Stimulated activated CD8-positive, alpha-beta memory T cell treated with anti-CD3 and anti-CD28 coated beads, Interleukin-4, amount 100 ng/mL, for 4 hours (primary cell): Measurements from ENCODE around the gene PARVA.

Experiments
- DNase-seq, 2 donors: peaks; one replicate each; pipeline ENCODE4 v3.0.0-alpha.2; 2020; ENCODE audit warnings: low read depth in 2 of 2, low spot score in 1 of 2

PARVA gene

DNA sequence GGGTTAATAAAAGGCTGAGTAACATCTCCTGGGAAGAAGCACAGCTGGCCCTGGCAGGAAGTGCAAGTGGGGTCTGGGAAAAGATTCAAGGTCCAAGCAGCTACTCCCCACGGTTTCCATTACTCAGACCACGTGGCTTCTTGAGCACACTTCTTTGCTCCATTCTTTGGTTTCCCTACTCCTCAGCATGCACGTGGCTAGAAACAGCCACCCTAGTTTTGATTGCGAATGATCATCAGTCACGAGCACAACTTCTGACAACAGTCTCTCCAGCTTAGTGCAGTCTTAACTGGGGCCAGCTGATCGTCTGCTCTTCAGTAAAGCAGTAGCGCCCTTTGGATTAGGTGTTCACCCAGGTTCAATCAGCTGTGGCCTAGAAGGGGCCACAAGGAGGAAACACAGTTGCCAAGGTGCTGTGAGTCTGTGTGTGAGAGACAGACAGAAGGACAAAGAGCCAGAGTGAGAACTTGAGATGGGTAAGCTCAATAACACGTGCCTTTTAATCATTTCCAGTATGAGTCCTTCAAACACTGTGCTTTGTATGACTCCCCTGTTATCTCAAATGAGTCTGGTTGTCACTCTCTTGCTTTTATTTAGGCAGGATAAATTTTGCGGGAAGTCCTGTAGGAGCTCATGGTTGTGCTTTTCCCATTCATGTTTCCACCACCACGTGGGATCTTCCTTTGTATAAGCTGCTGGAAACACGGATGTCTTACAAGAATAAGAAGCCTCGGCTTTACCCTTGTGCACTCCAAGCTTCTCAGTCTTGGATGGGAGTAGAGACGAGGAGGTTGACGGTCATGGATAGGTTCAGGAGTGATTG lies 901 bp upstream of the PARVA start:
- DNase-seq = no peak

DNA sequence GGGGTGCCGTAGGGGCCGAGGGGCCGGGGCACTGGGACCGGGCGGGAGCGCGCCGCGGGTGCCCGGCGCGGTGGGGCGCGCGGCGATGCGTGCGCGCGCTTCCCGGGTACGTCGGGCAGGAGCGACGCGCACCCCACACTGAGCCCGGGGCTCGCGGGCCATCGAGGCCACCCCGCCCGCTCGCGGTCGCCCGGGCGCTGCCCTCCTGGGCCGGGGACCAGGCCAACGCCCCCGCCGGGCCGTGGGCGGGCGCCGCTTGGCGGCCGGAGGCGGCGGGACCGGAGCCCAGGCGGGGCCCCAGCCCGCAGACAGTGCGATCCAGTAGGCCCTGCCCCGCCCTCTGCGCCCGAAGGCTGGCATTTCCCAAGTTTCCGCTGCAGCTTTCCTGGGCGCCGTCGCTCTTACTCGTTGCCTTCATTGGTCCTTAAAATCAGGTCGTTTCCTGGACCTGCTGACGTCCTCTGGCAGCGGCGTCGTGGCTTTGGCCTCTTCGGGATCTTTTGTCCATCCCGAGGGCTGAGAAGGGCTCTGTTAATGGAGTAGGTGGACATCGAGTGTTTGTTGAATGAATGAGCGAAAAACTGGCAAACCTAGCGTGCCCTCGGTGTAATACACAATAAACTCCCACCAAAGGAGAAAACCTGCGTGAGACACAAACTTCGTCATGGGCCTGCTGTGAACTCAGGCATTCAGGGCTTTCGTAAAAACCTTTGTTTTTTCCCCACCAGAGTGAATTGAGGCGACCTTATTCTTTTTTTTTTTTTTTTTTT lies 638 bp downstream of the PARVA start:
- no peak for DNase-seq

DNA sequence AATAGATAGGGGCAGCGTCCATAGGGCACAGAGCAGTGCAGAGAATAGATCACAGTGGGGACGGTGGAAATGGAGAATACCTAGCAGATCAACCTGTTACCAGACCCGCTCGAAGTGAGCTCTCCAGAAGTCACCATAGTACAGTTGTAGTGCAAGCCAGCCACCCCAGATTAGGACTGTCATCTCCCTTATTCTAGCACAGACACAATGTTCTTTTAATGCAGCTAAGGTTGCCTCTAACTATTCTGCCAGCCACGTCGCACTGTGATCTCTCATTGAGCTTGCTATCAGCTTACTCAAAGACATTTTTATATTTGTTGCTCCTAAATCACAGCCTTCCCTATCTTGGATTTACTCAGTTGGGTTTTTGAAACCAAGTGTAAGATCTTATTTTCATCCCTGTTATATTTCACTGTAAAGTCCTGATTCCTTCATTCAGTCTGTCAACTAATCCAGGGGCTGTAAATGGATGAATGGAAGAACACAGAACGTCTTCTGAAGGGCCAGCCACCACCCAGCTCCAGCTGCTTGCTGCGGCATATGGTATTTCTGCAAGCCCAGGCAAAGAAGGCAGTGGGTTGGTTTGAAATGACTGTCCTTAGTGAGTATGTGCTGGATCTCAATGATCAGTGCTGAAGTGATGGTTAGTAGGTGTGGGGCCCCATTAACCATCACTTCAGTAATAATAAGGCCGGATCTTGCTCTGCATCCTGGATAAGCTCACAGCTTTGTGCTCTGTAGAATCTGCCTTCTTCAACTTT lies 3.4 kb downstream of the PARVA start:
- no peak for DNase-seq

DNA sequence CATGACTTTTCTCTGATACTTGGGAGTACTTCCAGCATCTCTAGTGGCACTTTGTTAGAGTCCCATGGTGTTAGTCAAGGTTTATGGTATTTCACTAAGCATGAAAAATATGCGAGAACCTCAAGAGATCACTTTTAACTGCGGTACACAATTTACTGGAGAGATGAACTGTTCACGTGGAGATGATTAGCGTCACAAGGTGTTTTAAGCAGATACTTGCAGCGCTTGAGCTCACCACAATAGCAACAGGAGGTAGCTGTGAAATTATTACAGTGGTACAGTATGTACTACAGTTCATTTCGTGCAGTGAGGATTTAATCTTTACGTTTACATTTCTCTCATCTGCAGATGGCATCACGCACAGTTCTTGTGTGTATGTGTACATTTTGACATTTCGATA lies 4.5 kb downstream of the PARVA start:
- no peak for DNase-seq

DNA sequence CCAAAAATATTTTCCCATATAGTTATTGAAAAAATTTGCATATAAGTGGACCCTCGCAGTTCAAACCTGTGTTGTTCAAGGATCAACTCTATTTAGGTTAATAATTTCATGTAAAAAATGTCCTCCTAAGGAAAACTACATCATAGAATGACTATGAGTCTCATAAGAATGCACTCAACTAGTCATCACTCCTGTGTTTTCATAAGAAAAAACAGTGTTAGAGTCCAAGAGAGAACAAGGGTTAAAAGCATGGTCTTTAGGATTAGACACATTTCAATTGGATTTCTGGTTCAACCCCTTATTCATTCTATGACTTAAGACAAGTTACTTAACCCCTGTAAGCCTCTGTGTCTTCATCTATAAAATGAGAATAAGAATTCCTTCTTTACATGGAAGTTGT lies 5.1 kb downstream of the PARVA start:
- DNase-seq = no peak

DNA sequence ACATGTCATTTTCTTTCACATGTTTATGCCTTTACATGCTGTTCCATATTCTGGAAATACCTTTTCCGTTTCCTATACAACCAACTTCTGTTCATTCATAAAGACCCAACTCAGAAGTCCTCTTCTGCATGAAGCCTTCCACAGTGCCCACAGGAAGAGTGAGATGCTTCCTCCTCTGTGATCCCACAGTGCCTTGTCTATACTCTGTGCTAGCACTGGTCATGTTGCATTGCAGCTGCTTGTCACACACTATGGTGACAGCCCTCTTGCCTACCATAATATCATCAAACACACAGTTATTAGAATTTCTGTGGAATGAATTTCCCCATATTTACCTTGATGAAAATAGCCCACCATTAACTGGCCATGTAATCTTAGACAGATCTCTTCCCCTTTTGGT lies 8.9 kb downstream of the PARVA start:
- DNase-seq = no peak

DNA sequence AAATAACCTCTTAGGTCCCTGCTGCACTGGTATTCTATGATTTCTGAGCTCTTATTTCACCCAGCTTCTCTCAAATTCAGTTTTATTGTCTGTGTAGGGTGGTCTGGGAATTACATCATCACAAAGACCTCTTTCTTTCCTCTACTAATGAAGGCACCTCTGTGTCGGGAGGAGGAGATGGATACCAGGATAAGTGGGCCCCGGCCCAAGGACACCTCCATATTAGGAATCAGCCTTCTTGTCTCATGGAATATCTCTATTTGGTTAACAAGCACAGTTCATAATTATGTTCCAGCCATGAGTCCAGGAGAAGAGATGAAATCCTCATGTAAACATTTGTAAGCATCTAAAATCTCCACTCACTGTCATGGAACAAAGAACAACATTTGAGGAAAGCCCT lies 9.4 kb downstream of the PARVA start:
- DNase-seq = no peak

DNA sequence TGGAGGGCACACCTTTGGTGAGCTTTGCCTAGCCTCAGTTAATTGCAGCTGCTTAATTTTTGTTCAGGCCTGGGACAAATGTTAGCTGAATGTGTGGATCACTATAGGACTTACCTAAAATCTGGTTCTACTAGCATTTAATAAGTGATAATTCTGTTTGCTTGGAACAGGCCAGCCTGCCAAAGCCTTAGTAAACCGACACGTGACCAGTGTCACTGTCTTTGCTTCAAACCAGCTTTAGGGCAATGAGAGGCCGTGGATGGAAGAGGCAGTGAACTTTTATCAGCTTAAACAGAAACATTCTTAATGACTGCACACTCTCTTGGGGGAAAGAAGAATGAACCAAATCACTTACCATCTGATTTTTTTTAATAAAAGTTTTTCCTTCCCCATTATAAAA lies 10.8 kb downstream of the PARVA start:
- DNase-seq = no peak

DNA sequence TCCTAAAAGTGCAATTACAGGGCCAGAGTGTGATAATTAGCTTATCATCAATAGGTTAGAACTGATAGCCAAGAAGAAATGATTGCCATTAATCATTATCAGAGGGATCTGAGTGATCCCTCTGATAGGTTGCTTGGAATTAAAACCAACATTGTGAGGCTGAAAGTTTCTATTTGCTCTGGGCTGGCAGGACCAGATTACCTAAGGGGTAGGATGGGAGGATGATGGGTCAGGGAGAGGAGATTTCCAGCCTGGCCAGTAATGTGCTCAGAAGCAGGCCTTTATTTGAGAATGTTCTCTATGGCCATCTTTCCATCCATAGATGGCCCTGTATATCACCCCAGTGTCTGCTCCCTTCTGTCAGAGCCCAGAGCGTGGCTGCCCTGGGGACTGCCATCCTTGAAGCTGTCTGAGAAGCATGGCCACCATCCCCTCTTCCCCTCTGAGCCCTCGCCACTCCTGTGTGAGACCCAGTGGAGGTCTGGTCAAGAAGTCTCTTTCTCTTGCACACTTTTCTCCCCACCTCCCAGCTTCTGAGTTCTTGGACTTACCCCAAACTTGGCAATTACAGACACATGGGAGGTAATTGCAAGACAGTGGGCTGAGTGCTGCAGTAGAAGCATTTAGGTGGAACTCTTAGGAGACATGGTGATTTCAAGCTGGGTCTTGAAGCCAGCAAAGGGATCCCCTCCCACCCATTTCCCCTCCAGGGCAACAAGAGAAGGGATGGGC lies 11.7 kb downstream of the PARVA start:
- DNase-seq = no peak

DNA sequence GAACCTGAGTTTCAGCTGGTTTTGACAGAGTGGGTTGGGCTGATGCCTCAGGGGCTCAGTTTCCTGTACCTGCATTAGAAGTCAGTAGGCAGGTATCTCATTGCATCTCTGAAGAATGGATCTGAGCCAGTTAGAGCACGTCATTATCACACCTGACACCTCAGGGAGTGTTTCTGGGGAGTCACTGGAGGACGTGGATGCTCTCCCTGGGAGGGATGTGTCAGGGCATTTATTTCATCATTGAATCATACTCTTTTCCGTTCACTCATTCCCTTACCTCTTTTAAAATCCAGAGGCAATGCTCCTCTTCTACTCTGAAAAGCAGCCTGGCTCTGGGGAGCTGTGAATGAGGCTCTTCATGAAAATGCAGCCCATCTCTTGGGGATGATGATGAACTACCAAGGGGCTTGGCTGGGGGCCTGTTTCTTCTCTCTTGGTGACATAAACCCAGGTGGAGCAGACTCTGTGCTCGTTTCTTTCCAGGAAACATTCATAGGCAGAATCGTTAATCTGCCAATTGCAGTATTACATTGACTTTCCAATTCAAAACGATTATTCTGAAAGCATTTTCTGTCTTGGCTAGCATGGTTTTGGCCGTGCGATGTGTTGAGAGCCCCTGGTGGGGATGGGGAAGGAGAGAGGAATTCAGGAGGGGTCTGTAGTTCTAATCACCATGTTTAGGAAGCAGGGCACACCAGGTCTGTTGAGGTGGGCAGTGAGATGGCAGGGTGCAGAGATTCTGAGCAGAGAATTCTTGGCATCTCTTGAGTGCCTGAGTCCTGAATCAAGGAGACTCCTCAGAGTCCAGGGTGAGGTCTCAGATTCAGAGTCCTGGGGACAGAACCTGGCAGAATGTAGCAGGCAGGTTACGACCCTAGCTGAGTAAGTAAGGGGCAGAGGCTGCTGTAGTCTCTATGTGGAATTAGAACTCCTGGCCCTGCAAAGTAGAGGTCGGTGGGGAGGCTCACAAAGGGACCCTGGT lies 12.6 kb downstream of the PARVA start:
- no peak for DNase-seq

DNA sequence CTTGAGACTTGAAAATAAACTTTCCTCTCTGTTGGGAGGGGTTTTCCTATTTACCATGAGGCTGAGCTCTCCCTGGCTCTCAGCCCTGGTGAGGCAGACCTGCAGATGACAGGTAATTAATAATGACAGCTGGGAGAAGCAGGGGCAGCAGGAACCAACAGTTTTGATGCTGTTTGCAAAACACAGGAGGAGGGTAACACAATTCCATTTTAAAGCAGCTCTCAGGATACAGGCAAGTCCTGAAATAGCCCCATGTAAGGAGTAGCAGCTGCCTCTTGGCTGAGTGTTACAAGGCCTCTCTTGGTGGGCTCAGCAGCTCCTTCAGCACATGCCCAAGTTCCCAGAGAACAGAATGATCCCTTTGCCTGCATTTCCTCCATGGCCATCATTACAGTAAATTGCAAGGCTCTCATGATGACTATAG lies 13.3 kb downstream of the PARVA start:
- no peak for DNase-seq

DNA sequence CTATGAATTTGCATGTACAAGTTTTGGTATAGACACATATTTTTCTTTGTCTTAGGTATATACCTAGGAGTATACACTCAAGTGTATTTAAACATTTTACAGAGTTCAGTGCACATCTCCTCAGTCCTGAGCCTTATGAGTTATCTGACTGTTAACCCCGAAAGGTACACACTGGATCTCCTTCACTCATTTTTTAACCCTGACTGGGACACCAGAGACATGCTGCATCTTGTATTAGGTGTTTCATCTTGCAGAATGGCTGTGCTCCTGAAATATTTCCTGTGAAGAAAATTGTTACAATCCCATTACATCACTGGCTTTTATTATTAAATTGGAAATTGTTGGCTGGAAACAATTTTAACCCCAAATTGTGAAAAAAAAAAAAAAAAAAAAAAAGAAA lies 15.3 kb downstream of the PARVA start:
- DNase-seq = no peak

DNA sequence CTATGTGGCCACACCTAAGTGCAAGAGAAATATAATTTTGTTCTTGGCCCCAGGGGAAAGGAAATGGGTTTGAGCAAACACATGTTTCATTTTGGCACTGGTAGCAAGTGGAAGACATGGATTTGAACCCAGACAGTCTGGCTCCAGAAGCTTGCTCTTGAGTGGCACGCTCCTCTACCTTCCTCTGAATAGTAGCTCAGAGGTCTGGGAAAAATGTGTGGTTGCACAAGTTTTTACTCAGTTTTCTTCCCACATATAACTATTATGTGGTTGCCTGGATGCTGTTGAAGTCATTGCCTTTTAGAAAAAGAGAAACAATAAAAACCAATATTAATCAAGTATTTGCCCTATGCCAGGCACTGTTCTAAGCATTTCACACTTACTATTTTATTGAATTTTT lies 16.3 kb downstream of the PARVA start:
- DNase-seq = no peak

DNA sequence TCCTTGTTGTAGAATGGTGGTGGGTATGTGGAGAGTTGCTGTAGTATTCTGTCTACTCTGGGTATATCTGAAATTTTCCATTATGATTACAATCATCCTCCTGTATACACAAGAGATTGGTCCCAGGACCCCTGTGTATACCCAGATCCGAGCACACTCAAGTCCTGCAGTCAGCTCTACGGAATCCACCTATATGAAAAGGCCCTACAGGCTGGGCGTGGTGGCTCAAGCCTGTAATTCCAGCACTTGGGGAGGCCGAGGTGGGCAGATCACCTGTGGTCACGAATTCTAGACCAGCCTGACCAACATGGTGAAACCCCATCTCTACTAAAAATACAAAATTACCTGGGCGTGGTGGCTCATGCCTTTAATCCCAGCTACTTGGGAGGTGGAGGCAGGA lies 17.2 kb downstream of the PARVA start:
- no peak for DNase-seq

DNA sequence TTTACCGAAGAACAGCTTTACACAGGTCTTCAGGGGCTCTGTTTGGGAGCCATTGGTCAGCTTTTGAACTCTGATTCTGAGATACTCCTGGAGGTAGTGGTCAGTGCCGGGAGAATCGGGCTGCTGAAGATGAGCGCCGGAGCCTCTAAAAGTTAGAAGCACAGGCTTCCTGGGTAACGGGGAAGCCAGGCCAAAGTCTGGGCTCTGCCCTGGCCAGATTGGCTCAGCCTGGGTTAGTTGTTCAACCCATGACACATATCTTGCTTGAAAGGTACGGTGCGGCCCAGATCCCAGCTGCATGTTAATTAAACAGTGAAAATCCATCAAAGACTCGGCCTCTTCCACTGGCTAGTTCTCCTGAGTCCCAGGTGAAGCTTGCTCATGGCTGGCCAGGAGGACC lies 18.0 kb downstream of the PARVA start:
- DNase-seq = no peak

DNA sequence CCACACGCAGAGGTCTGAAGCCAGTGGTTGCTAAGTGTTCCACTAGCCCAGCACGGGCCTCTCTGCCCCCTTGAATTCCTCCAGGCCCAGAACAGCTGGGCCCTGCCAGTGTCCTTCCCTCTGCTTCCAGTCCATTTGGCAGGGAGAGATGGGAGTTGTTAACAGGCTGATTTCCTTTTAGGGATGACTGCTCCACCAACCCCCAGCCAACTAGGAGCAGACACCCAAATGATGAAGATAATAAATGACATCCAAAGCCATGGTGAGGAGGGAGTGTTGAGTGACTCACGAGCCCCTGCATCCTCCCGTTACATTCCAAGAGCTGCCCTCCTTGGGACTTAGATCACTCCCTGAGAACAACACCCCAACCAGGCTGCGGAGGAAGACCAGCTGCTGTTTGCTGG lies 20.6 kb downstream of the PARVA start:
- no peak for DNase-seq

DNA sequence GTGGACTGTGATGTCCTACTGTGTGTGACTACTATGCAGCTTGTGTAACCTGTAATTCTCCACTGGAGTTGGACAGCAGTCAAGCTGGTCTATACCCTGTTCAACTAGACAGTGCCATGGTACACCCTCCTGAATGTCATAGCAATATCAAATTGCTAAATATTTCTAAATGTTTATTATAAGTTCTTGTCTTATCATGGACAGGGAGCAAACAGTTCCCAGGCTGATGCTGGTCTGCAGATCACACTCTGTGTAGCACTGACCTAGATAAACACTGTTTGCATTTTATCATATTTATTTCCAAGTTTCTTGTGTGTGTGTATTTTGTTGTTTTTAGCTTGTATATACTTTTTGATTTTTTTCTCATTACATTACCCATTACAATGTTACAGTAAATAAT lies 22.0 kb downstream of the PARVA start:
- DNase-seq = no peak

DNA sequence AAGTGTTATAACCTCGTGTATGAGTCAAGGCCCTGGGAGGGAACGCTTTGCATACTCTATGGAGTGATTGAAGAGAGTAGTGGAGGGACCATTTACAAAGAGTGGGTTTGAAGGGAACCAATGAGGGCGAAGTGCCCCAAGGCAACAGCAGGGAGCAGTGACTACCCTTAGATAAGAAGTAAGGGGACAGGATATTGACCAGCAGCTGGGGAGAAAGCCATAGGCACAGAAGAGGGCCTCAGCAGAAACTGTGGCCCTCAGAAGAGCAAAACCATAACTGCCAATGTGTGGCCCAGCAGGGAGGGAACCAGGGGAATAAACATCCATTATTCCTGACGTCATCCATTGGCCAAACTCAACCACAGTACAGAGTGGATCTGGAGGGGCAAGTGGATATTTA lies 24.7 kb downstream of the PARVA start:
- DNase-seq = no peak

DNA sequence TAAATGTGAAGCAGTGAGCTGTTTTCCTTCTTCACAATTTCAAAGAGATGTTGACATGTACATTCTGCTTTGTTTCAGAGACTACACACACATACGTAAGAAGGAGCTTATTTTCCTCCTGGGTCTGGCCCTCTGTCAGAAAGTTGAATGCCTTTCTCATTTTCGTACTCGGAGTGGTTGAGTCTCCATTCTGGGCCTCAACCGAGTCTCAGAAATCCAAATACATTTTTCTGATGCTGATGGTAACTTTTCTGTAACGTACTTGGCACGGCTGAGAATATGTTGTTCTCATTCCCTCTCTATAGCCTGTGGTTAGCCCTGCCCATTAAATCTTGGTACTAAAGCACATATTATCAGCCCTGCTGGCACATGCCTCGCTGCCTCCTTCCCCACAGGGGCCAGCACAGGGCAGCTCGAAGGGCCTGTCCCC lies 25.3 kb downstream of the PARVA start:
- no peak for DNase-seq
